Measurements from ENCODE around the gene FNDC11. TPM values are rescaled to one million over a fixed set of nuclear protein-coding genes. Genes with fewer than 3 reads are reported as not detected.
A peak's percentile ranks its signal among the peaks of the same experiment; 100 is the strongest.

FNDC11 gene
- total and polyA plus RNA-seq, 2 of the 13 experiments (the other 11 are each of a cell fraction or from before 2014, with no cell fraction given), result 0.07 TPM; not detected in 1

DNA sequence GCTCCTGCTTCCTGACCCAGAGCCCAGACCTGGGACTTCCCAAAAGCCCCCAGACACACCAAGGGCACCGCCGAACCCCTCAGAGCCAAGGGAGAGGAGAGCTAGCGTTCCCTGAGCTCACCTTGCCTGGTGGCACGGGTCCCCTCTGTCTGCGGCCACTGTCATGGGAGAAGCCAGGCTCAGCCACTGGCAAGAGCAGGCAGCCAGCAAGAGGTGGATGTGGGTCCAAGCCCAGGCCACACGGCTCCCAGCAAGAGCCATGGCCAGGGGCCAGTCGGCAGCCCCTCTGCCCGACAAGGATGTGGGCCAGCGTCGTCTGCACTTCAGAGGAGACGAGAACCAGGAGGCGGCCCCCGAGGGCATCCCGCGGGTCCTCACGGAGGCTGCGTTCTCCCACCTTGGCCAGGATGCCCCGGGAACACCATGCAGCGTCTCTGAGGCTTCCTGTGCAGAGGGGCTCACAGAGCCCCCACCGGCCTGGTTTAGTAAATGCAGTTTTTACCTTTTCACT, 35.6 kb upstream of the FNDC11 start:
- in situ Hi-C loops (cut with HindIII; ENCODE audit: extremely low pct_ligation_motif_present, low pct_unique_long_range_greater_than_20kb), result no loop called here
- POLR2A ChIA-PET, result no interaction called here
- H3K4me1 ChIP-seq (ENCODE audit: insufficient read depth, low read length), result peaks cover 11% of the 10 kb centered on the region
- H3K27me3 ChIP-seq (ENCODE audit: control insufficient read depth in 1 of 2, insufficient read depth in 2 of 2, low read length in 2 of 2), result peaks cover 25 to 68% of the 10 kb centered on the region in 2 experiments
- WGBS (ENCODE audit: low lambda C conversion rate), result 12% methylated on average over 18 of the region's 20 CpGs
- no peaks in the 10 kb centered on the region for H3K36me3 ChIP-seq (replicated peaks in 1 of 2; ENCODE audit: control insufficient read depth in 1 of 2, insufficient read depth in 2 of 2, low read length in 2 of 2)
- H2AFZ ChIP-seq (ENCODE audit: low read length), result no peak overlapping the region
- intact Hi-C loops (cut with micrococcal nuclease; ENCODE audit: unreplicated experiment), result no loop called here
- H3K4me2 ChIP-seq (ENCODE audit: low read depth, low read length), result no peak overlapping the region
- BruUV-seq (replicated peaks), result no TSS peak
- H4K20me1 ChIP-seq (ENCODE audit: insufficient read depth, low read length), result peaks cover 2% of the 10 kb centered on the region; the same call in 1 of the 2 replicates
- no peak overlapping the region for H3K9ac ChIP-seq (ENCODE audit: insufficient read depth, low read depth, low read length)
- no peak overlapping the region for H3K4me3 ChIP-seq (replicated peaks in 1 of 3; ENCODE audit: insufficient read depth in 1 of 3, low read depth in 2 of 3, low read length in 3 of 3)
- no peak overlapping the region for H3K27ac ChIP-seq (ENCODE audit: extremely low read length, insufficient read depth, low read length)
- ATAC-seq, result peak; percentile 40
- H3K79me2 ChIP-seq (ENCODE audit: insufficient read depth, low read length), result no peaks in the 10 kb centered on the region
- FAIRE-seq, result no peak
- CTCF ChIA-PET (ENCODE audit: low intra/inter-chr PET ratio, low total read pairs), result interaction anchor here (1.5 kb wide), 1 partner anchor 22 kb away, joined by 4 read pairs; no protein-coding TSS in a partner anchor
- H3K9me3 ChIP-seq (ENCODE audit: low read length), result no peaks in the 10 kb centered on the region
- DNase-seq (ENCODE audit: low spot score), result no peak
- no peak for TF ChIP-seq ZNF383 (CRISPR knock-in tag; IDR thresholded peaks at IDR 0.05; ENCODE audit: borderline replicate concordance)
- no peak for TF ChIP-seq PAF1 (CRISPR knock-in tag; IDR thresholded peaks at IDR 0.05)
- no peak for TF ChIP-seq ZNF446 (CRISPR knock-in tag; IDR thresholded peaks at IDR 0.05)
- TF ChIP-seq NR0B2 (CRISPR knock-in tag; IDR thresholded peaks at IDR 0.05), result no peak
- TF ChIP-seq, protein P1, sequence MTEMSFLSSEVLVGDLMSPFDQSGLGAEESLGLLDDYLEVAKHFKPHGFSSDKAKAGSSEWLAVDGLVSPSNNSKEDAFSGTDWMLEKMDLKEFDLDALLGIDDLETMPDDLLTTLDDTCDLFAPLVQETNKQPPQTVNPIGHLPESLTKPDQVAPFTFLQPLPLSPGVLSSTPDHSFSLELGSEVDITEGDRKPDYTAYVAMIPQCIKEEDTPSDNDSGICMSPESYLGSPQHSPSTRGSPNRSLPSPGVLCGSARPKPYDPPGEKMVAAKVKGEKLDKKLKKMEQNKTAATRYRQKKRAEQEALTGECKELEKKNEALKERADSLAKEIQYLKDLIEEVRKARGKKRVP (CRISPR knock-in tag; IDR thresholded peaks at IDR 0.05), result no peak
- TF ChIP-seq, protein P2, sequence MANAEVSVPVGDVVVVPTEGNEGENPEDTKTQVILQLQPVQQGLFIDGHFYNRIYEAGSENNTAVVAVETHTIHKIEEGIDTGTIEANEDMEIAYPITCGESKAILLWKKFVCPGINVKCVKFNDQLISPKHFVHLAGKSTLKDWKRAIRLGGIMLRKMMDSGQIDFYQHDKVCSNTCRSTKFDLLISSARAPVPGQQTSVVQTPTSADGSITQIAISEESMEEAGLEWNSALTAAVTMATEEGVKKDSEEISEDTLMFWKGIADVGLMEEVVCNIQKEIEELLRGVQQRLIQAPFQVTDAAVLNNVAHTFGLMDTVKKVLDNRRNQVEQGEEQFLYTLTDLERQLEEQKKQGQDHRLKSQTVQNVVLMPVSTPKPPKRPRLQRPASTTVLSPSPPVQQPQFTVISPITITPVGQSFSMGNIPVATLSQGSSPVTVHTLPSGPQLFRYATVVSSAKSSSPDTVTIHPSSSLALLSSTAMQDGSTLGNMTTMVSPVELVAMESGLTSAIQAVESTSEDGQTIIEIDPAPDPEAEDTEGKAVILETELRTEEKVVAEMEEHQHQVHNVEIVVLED (CRISPR knock-in tag; IDR thresholded peaks at IDR 0.05; ENCODE audit: borderline replicate concordance), result no peak
- TF ChIP-seq, protein P3, sequence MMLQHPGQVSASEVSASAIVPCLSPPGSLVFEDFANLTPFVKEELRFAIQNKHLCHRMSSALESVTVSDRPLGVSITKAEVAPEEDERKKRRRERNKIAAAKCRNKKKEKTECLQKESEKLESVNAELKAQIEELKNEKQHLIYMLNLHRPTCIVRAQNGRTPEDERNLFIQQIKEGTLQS (CRISPR knock-in tag; IDR thresholded peaks at IDR 0.05), result no peak
- TF ChIP-seq YEATS2 (CRISPR knock-in tag; IDR thresholded peaks at IDR 0.05; ENCODE audit: borderline replicate concordance), result no peak
- TF ChIP-seq, protein P4, sequence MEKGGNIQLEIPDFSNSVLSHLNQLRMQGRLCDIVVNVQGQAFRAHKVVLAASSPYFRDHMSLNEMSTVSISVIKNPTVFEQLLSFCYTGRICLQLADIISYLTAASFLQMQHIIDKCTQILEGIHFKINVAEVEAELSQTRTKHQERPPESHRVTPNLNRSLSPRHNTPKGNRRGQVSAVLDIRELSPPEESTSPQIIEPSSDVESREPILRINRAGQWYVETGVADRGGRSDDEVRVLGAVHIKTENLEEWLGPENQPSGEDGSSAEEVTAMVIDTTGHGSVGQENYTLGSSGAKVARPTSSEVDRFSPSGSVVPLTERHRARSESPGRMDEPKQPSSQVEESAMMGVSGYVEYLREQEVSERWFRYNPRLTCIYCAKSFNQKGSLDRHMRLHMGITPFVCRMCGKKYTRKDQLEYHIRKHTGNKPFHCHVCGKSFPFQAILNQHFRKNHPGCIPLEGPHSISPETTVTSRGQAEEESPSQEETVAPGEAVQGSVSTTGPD (CRISPR knock-in tag; IDR thresholded peaks at IDR 0.05), result no peak
- TF ChIP-seq SMAD1 (CRISPR knock-in tag; IDR thresholded peaks at IDR 0.05; ENCODE audit: borderline replicate concordance, low read depth), result no peak
- TF ChIP-seq RARA (CRISPR knock-in tag; IDR thresholded peaks at IDR 0.05), result no peak
- no peak for TF ChIP-seq JUND (CRISPR knock-in tag; IDR thresholded peaks at IDR 0.05)
- TF ChIP-seq ZBTB1 (CRISPR knock-in tag; IDR thresholded peaks at IDR 0.05; ENCODE audit: borderline replicate concordance), result no peak
- TF ChIP-seq ERF (CRISPR knock-in tag; IDR thresholded peaks at IDR 0.05), result no peak
- TF ChIP-seq REXO4 (CRISPR knock-in tag; IDR thresholded peaks at IDR 0.05; ENCODE audit: borderline replicate concordance), result no peak
- no peak for TF ChIP-seq ATM (IDR thresholded peaks at IDR 0.05; ENCODE audit: borderline replicate concordance)
- TF ChIP-seq HMGXB4 (CRISPR knock-in tag; IDR thresholded peaks at IDR 0.05; ENCODE audit: borderline replicate concordance in 1 of 2, low read depth in 1 of 2), result no peak
- no peak for TF ChIP-seq AGO1 (IDR thresholded peaks at IDR 0.05; ENCODE audit: low read depth, low read length, poor library complexity, severe bottlenecking)

All from HepG2 (cell line).